Activated CD8-positive, alpha-beta memory T cell treated with anti-CD3 and anti-CD28 coated beads, Interleukin-2, amount 50 U/mL, for 1 hour (primary cell): Measurements from ENCODE around the gene OR6N1.

Experiments used
- DNase-seq: peaks from one replicate; pipeline ENCODE4 v3.0.0-alpha.2; 2020; ENCODE audit errors: extremely low read depth

The OR6N1 gene

DNA sequence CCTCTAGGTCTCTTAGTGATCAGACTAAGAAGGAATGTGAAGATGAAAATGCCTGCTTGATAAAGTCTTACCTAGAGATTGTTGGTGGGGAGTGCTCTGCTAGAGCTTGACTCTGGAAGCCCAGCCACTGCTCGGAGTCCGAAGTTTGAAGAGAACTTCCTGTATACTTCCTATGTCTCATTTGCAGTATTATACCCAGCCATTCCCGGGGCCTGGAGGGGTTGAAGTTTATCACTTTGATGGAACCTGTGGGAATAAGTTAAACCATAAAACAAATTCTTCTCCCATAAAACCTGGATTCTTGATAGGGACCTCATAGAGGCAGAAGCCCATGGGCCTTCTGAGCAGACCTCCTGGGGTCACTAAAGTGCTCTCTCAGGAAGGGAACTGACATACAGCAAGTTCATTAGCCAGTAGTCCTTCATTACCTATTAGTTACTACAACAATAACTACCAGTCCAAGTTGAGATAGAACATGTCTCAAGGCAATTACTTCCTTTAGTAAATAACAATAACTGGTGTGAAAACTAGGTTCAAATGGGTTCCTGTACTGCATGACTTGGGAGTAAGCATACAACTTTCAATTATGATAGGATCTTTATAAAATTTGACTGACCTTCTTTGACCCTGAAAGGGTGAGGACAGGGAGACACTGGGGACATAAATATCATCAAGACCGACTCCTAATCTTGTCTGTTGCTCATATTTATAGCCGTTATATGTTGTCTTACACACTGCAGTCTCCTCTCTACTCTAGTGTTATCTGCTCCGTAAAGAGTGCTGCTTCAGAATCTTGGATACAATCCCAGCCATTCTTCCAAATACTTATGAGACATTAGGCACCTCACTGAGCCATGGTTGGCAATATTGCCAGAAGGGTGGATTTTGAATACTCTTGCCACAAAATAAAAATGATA, at the start of gene OR6N1:
Gene OR6N1 (minus strand): TSS at position 246 of the 917 bp plus-strand sequence. CDS start 5,513 bp downstream, outside the sequence.
- no peak for DNase-seq

DNA sequence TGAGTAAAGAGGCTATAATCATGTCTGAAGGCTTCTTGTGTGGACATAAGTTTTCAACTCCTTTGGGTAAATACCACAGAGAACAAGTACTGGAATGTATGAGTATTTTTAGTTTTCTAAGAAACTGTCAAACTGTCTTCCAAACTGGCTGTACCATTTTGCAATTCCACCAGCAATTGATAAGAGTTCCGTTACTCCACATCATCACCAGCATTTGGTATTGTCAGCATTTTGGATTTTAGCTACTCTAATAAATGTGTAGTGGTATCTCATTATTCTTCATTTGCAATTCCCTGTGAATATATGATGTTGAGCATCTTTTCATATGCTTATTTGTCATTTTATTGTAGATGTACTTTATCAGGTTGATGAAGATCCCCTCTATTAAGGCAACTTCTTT, 49.7 kb upstream of the OR6N1 start:
- no peak for DNase-seq

DNA sequence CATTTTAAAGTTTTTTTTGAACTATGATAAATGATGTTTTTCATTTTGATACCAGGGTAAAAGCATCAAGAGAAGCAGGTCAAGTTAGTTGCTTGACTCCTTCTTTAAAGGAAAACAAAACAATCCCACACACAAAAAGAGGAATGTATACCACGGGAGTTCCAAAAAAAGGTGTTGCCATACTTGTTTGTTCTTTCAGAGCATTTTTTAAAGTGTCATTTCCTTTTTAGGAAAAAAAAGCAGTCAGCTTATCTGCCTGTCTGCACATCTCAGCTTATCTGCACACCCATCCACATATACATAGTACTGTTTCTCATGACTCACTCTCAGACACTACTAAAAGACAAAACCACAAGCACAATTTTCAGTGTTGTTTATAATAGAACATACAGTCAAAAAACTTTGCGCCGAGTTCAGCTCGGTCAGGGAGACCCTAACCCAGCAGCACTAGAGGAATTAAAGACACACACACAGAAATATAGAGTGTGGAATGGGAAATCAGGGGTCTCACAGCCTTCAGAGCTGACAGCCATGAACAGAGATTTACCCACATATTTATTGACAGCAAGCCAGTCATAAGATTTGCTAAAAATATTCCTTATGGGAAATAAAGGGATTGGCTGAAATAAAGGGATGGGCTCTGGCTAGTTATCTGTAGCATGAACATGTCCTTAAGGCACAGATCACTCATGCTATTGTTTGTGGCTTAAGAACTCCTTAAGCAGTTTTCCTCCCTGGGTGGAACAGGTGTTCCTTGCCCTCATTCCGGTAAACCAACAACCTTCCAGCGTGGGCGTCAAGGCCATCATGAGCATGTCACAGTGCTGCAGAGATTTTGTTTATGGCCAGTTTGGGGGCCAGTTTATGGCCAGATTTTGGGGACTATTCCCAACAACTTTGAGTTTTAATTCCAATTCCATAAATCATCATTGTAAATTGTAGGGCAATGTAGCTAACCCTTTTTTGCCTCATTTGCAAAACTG, 47.8 kb upstream of the OR6N1 start:
- no peak for DNase-seq

DNA sequence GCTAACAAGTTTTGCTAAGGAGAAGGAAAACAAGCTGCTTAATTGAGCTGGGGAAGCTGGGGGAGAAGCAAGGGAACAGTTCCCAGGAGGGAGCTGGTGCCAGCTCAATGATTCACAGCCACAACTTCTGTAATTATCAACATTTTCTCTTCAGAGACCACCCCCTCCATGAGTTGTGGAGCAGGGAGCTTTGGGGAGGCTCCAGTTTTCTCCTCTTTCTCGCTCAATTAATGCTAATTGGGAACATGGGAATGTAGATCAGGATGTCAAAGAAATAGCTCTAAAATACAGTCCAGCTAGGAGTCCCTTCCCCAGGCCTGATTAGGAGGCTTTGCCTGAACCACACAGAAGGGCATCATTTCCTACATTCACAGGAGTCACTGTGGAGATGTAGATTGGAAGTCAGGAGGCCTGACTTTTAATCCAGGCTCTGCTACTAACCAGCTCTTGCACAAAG, 47.0 kb upstream of the OR6N1 start:
- no peak for DNase-seq

- no peak for DNase-seq
Measured at GRCh38 chr1:158818560-158818959, 46.6 kb upstream of the OR6N1 start.

- DNase-seq: no peak
Measured at GRCh38 chr1:158814970-158815369, 43.0 kb upstream of the OR6N1 start.

GRCh38 chr1:158813164-158813563, 41.2 kb upstream of the OR6N1 start:
- DNase-seq: no peak

GRCh38 chr1:158812336-158812735, 40.3 kb upstream of the OR6N1 start:
- no peak for DNase-seq

DNA sequence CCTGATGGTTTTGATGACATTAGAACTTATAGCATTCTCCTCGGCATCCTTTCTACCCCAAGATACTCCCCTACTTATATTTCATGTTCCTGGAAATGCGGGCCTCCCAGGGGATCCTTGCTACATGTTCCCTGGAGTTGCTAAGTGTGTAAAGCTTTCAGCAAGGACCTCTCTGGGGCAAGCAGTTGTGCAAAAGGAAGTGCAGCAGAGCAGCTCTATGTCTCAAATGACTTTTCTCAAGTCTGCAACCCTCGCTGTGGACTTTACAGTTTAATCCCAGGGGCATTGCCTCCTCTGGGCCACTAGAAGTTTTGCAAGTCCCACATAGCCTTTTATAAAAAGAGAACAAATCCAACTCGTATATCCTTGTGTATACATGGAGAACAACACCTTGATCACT, 38.3 kb upstream of the OR6N1 start:
- no peak for DNase-seq

GRCh38 chr1:158809862-158810261, 37.9 kb upstream of the OR6N1 start:
- DNase-seq: no peak

DNA sequence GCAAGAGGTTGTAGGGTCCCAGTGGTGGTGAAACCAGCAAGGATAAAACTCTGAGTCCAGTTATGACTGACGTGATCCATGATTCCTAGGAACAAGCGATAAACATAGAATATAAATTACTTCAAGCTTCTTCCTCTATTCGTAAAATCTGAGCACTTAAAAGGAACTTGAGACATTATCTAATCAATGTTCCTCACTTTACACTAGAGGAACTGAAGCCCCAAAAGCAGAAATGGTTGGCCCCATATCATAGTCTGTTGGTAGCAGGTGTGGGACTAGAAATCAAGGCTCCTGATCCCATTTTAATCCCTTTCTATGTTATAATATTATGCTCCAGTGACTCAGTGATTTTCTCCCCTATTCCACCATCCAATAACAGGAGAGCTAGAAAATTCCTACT, 37.3 kb upstream of the OR6N1 start:
- DNase-seq: no peak

DNA sequence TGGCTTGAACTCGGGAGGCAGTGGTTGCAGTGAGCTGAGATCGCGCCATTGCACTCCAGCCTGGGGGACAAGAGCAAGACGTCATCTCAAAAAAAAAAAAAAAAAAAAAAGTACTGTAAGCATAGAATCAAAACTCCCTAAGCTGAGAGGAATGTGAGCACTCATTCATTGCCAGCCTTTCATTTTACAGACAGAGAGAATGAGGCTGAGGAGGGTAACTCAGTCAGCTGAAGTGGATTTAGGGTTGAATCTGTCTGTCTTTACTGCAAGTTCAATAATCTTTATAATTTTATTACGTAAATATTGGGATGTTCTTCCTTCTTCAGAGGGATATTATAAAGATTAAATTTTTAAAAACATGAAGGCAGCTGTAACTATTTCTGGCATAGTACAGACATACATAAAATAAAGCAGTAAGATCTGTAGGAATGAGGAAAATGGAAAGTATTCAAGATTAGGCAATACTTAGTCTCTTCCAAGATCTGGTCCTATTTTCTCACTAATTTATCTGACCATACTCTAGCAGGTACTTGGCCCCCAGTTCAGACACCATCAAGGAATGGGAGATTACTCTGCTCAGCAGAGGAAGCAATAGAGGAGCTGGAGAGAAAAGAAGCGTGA, 35.0 kb upstream of the OR6N1 start:
- DNase-seq: no peak

- DNase-seq: no peak
Measured at GRCh38 chr1:158803678-158804077, 31.7 kb upstream of the OR6N1 start.

DNA sequence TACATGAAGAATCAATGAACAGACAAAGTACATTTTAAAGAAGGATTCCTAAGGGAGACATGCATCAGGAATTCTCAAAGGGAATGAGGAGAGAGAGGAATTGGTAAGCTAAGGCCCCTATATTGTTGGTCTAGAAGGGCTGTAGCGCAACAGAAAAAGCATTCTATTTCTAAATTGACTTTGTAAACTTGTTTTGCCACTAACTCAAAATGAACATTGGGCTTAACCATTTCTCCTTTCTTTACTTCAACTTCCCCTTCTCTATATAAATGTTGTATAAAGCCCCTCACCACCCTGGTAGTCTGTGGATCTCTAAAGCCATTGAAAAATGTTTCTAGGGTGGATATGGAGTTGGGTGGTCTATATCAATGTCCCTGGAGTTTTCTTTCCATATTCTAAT, 29.4 kb upstream of the OR6N1 start:
- DNase-seq: no peak

- no peak for DNase-seq
Measured at GRCh38 chr1:158800526-158800925, 28.5 kb upstream of the OR6N1 start.

DNA sequence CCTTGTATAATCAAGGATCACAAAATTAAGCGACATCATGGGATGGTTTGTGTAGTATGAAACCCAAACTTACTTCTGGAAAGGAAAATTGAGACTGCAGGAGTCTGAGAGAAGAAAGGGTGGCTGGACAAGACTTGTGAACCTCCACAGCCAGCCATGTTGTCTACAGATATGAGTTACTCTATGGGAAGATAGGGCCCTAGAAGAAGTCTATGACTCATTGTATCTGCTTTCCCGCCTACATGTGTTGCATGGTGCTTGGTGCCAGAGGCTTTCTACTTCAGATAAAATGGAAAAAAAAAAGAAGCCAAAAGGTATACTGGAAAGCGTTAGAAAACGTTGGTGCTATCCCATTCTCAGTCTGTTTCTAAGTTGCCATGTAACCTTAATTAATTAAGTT, 27.7 kb upstream of the OR6N1 start:
- DNase-seq: no peak

DNA sequence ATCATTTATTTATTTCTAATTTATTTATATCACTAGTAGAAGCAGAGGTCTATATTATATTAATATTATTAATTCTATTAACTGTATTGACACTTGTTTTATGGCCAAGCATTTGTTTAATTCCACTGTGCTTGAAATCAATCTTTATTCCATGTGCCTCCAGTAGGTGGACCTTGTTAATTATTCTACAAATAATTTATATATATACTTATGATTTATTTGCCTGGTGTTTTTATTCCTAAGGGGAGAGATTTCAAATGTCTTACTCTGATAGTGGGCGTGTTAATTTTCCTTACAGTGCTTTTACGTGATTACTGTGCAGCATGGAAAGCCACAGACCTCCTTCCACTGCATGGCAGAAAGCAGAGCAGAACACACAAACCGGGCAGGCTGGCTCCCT, 26.5 kb upstream of the OR6N1 start:
- DNase-seq: no peak

DNA sequence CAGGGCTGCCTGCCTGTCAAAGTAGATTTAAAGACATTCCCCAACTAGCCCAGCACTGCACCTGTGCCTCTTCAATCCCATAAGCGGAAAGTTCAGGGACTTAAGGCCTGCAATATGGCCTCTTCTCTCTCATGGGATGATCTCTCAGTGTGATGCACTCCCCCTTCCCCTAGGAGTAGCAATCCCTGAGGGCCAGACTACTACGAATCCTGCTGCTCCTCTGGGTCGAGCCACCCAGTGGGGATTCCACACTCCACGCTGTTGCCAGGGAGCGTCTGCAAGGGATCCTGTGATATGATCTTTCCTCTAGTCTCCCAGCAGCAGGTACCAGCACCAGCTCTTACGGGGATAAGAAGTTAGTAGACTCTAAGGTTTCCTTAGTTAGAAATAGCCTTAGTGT, 22.3 kb upstream of the OR6N1 start:
- DNase-seq: no peak

DNA sequence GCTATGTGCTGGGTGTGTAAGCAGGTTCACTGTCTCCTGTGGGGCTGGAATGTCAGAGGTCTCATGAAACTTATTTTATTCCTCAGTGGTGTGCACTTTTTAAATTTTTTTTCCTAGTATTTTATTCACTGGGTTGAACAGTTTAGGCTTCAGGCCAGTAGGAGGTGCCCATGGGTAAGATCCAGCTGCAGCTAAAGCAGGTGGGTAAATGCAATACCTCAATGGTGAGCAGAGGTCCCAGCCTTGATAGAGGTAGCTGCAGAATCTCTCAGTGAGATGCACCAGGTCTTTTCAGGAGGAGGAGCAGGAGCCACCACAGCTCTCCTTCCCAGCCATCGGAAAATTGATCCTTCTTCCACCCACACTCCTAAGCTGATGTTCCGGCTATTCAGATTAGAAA, 21.6 kb upstream of the OR6N1 start:
- no peak for DNase-seq

- no peak for DNase-seq
Measured at GRCh38 chr1:158781104-158781503, 9.1 kb upstream of the OR6N1 start, which contains the start of gene OR6N2. TSS of gene OR6N2 (minus strand) at chr1:158781204. CDS start at chr1:158777635, 3,569 bp downstream.

GRCh38 chr1:158754420-158754819, 17.6 kb downstream of the OR6N1 start, which contains the start of gene OR6K6:
TSS of gene OR6K6 (plus strand) at chr1:158754720. CDS start at chr1:158754888, 168 bp downstream.
- no peak for DNase-seq
